Nephron progenitor cell (in vitro differentiated cells): ENCODE results near the gene TMEM255B.

Experiments used
- DNase-seq: peaks from one replicate; pipeline ENCODE4 v3.0.0; 2021
- H3K27ac Mint-ChIP-seq: 2 replicates; pipeline ENCODE4 v1.8.0; 2021; ENCODE audit warnings: mild to moderate bottlenecking, moderate library complexity, mixed read lengths
- H3K27me3 Mint-ChIP-seq: 2 replicates; pipeline ENCODE4 v1.8.0; 2021; ENCODE audit warnings: mild to moderate bottlenecking, low read depth, mixed read lengths; ENCODE audit not compliant: poor library complexity
- H3K36me3 Mint-ChIP-seq: 2 replicates; pipeline ENCODE4 v1.8.0; 2021; ENCODE audit warnings: low read depth, mixed read lengths
- H3K4me1 Mint-ChIP-seq: 2 replicates; pipeline ENCODE4 v1.8.0; 2021; ENCODE audit warnings: mixed read lengths
- H3K4me3 Mint-ChIP-seq: 2 replicates; pipeline ENCODE4 v1.8.0; 2021; ENCODE audit warnings: mild to moderate bottlenecking, moderate library complexity, mixed read lengths
- H3K9me3 Mint-ChIP-seq: 2 replicates; pipeline ENCODE4 v1.8.0; 2021; ENCODE audit warnings: mild to moderate bottlenecking, moderate library complexity, mixed read lengths
- TF ChIP-seq, protein P1 (sequence below): fragments of 200-600 bp; sonication (generic); IDR thresholded peaks from 2 replicates; pipeline ENCODE4 v1.5.0; 2021; ENCODE audit warnings: antibody characterized with exemption

TMEM255B gene

DNA sequence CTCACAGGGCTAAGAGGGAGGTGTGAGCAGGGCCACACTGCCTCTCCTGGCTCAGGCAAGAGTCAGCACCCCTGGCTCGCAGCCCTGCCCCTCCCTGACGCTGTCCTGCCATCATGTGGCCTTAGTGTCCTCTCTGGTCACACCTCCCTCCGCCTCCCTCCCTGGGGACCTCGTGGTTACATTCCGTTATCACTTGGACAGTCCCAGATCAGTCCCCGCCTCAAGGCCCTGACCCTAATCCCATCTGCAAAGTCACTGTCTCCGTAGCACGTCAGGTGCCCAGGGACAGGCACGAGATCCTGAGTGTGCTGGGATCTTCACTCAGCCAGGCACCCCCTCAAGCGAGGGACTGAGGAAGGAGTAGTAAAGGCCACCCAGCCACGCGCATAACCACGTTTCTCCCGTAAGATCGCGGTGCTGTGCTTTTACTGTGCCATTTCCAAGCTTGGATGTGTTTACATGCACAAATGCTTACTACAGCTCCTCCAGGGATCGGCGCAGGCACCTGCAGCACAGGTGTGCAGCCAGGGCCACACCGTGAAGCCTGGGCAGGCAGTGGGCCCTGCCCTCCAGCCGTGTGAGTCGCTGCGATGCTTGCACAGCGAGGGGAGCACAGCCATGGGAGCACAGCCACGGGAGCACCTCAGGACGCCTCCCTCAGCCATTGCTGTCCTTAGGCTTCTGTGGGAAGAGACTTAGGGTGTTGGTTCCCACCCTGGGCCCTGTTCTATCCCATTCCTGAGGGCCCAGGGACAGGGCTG is 10.7 kb upstream of the TMEM255B start:
- Mint-ChIP-seq H3K9me3 (peaks cover 11% of the 10 kb centered on the region), H3K36me3 (no peaks in the 10 kb centered on the region), H3K27ac (no peak overlapping the region), H3K4me1 (peaks cover 15% of the 10 kb centered on the region), H3K4me3 (no peak overlapping the region), H3K27me3 (peaks cover 13% of the 10 kb centered on the region)
- no peak for DNase-seq
- TF ChIP-seq, protein P1, sequence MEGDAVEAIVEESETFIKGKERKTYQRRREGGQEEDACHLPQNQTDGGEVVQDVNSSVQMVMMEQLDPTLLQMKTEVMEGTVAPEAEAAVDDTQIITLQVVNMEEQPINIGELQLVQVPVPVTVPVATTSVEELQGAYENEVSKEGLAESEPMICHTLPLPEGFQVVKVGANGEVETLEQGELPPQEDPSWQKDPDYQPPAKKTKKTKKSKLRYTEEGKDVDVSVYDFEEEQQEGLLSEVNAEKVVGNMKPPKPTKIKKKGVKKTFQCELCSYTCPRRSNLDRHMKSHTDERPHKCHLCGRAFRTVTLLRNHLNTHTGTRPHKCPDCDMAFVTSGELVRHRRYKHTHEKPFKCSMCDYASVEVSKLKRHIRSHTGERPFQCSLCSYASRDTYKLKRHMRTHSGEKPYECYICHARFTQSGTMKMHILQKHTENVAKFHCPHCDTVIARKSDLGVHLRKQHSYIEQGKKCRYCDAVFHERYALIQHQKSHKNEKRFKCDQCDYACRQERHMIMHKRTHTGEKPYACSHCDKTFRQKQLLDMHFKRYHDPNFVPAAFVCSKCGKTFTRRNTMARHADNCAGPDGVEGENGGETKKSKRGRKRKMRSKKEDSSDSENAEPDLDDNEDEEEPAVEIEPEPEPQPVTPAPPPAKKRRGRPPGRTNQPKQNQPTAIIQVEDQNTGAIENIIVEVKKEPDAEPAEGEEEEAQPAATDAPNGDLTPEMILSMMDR: no peak

DNA sequence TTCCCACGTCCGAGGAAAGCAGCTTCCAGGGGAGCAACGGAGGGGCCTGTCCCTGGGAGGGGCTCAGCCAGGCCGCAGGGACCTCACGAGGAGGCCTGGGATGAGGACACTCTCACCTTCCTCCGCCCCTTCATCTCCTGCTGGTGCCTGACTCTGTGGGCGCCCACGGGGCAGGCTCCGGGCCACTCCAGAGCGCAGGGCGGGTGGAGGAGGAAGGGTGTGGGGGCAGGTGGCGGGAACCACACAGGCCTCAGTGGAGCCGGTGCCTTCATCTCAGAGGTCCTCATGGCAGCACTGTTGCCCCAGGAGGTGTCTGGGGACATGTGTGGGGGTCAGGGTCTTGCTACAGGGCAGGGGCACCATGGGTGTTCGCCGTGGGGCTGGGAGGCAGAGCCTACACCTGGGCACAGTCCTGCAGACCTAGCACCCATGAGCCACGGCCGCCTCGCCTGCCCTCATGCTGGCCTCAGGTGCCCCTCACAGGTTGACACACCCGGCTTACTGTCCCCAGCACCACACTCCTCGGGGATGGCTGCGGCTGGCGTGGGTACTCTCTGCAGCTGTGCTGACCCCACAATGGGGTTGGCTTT is 10.1 kb upstream of the TMEM255B start:
- H3K27ac Mint-ChIP-seq: no peak overlapping the region
- H3K4me3 Mint-ChIP-seq: no peak overlapping the region
- TF ChIP-seq, protein P1: no peak
- H3K9me3 Mint-ChIP-seq: peaks cover 11% of the 10 kb centered on the region
- DNase-seq: no peak
- H3K4me1 Mint-ChIP-seq: peaks cover 15% of the 10 kb centered on the region
- H3K36me3 Mint-ChIP-seq: no peaks in the 10 kb centered on the region
- H3K27me3 Mint-ChIP-seq: peaks cover 19% of the 10 kb centered on the region

DNA sequence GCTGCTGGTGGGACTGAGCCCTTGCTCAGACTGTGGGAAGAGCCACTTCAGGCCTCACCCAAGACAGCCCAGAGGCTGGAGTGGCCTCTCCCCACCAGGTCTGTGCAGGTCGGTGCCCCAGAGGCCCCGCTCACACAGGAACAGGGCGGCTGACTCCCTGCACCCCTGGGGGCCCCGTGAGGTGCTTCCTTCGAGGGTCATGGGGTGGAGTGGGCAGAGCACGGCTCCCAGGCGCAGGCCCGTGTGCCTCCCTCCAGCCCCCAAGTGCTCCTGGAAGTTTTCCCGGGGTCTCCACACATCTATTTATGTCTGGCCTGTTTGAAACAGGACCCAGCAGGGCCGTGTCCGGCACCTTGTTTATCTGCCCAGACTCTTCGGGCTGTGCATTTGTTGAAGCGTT is 9.5 kb upstream of the TMEM255B start:
- Mint-ChIP-seq H3K4me1 (peaks cover 15% of the 10 kb centered on the region), H3K36me3 (no peaks in the 10 kb centered on the region), H3K9me3 (peaks cover 11% of the 10 kb centered on the region), H3K27ac (no peak overlapping the region), H3K27me3 (peaks cover 23% of the 10 kb centered on the region), H3K4me3 (no peak overlapping the region)
- DNase-seq: no peak
- TF ChIP-seq, protein P1: no peak

DNA sequence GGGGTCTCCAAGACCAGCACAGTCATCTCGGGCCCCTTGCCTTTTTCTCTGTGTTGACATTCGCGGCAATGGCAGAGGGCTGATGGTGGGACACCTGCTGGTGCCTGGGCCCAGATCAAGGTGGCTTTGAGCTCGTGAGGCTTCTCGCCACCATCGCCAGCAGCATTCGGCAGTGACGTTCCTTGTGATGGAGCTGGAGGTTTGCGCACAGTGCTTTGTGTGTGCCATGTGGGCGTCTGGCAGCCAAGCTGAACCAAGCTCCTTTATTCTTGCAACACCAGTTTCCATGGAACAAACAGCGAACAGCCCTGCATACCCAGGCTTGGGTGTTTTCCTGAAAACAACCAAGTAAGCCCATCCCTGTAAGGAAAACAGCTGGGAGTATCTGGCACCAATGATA is 9.1 kb upstream of the TMEM255B start:
- Mint-ChIP-seq H3K9me3 (peaks cover 11% of the 10 kb centered on the region), H3K36me3 (no peaks in the 10 kb centered on the region), H3K27ac (no peak overlapping the region), H3K27me3 (peaks cover 27% of the 10 kb centered on the region), H3K4me1 (peaks cover 15% of the 10 kb centered on the region), H3K4me3 (no peak overlapping the region)
- TF ChIP-seq, protein P1: no peak
- no peak for DNase-seq

DNA sequence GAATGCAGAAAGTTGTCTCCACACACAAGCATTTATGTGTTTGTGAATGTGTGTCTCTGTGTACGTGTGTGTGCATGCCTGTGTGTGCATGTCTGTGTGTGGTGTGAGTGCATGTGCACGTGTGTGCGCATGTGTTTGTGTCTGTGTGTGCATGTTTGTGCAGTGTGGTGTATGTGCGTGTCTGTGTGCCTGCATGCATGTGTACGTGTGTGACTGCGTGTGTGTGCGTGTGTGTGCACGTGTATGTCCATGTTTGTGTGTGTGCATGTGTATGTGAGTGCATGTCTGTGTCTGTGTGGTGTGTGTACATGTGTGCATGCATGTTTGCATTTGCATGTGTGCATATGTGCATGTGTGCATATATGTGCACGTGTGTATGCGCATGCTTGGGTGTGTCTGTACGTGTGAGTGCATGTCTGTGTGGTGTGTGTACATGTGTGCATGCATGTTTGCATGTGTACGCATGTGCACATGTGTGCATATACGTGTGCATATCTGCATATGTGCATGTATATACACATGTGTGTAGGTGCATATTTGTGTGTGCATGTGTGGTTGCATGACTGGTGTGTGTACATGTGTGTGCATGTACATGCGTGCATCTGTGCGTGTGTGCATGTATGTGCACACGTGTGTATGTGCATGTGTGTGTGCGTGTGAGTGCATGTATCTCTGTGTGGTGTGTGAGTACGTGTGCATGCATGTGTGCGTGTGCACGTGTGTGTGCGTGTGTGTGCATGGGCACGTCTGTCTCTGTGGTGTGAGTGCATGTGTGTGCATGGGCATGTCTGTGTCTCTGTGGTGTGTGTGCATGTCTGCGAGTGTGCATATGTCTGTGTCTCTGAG is 8.2 kb upstream of the TMEM255B start:
- TF ChIP-seq, protein P1: no peak
- Mint-ChIP-seq H3K36me3 (no peaks in the 10 kb centered on the region), H3K27me3 (peaks cover 31% of the 10 kb centered on the region), H3K27ac (no peak overlapping the region), H3K4me1 (peaks cover 11% of the 10 kb centered on the region), H3K4me3 (no peak overlapping the region), H3K9me3 (peaks cover 11% of the 10 kb centered on the region)
- DNase-seq: no peak
